Measurements from ENCODE around the gene PRSS53.

PRSS53 gene

GRCh38 chr16:31061813-31062440, 26.8 kb downstream of the PRSS53 start:
- DNase-seq (no peak), ATAC-seq (ENCODE audit: insufficient read depth, low read depth) (no peak)
- no peak overlapping the region for H2AFZ ChIP-seq (ENCODE audit: low read depth, low read length)
- H3K27me3 ChIP-seq (ENCODE audit: insufficient read depth, low read length, poor library complexity), result no peaks in the 10 kb centered on the region
- H3K4me1 ChIP-seq (ENCODE audit: insufficient read depth, low read length), result no peaks in the 10 kb centered on the region; the same call in 1 of the 2 replicates
- TF ChIP-seq EZH2 (IDR thresholded peaks at IDR 0.05; ENCODE audit: borderline replicate concordance, low read depth, low read length, severe bottlenecking), result no peak
- TF ChIP-seq CTCF (IDR thresholded peaks at IDR 0.05; ENCODE audit: borderline replicate concordance, extremely low read depth, low read length, poor library complexity, severe bottlenecking), result no peak
- H3K79me2 ChIP-seq (ENCODE audit: insufficient read depth, low read length), result peaks cover 28% of the 10 kb centered on the region
- H3K4me2 ChIP-seq (ENCODE audit: insufficient read depth, low read length), result no peak overlapping the region
- no peak overlapping the region for H3K4me3 ChIP-seq (ENCODE audit: low read depth in 1 of 2, low read length in 2 of 2)
- peaks cover 18% of the 10 kb centered on the region for H4K20me1 ChIP-seq (ENCODE audit: insufficient read depth, low read length)
- no peak overlapping the region for H3K9ac ChIP-seq (ENCODE audit: low read depth, low read length)
- H3K9me3 ChIP-seq (ENCODE audit: insufficient read depth, low read length, severe bottlenecking), result no peaks in the 10 kb centered on the region
- H3K27ac ChIP-seq (ENCODE audit: low read length), result no peak overlapping the region
- peaks cover 44% of the 10 kb centered on the region for H3K36me3 ChIP-seq (ENCODE audit: insufficient read depth, low read length)

- H3K9ac ChIP-seq (ENCODE audit: low read depth, low read length), result no peak overlapping the region
- H3K4me3 ChIP-seq (ENCODE audit: low read depth in 1 of 2, low read length in 2 of 2), result no peak overlapping the region
- peaks cover 12% of the 10 kb centered on the region for H4K20me1 ChIP-seq (ENCODE audit: insufficient read depth, low read length)
- H3K4me2 ChIP-seq (ENCODE audit: insufficient read depth, low read length), result no peak overlapping the region
- peaks cover 44% of the 10 kb centered on the region for H3K36me3 ChIP-seq (ENCODE audit: insufficient read depth, low read length)
- H3K4me1 ChIP-seq (ENCODE audit: insufficient read depth, low read length), result no peaks in the 10 kb centered on the region; the same call in 1 of the 2 replicates
- no peak for DNase-seq
- H3K27me3 ChIP-seq (ENCODE audit: insufficient read depth, low read length, poor library complexity), result no peaks in the 10 kb centered on the region
- no peaks in the 10 kb centered on the region for H3K9me3 ChIP-seq (ENCODE audit: insufficient read depth, low read length, severe bottlenecking)
- H3K27ac ChIP-seq (ENCODE audit: low read length), result no peak overlapping the region
- H2AFZ ChIP-seq (ENCODE audit: low read depth, low read length), result no peak overlapping the region
- H3K79me2 ChIP-seq (ENCODE audit: insufficient read depth, low read length), result peaks cover 22% of the 10 kb centered on the region
- TF ChIP-seq CTCF (IDR thresholded peaks at IDR 0.05; ENCODE audit: borderline replicate concordance, extremely low read depth, low read length, poor library complexity, severe bottlenecking) (no peak), EZH2 (IDR thresholded peaks at IDR 0.05; ENCODE audit: borderline replicate concordance, low read depth, low read length, severe bottlenecking) (no peak)
- no peak for ATAC-seq (ENCODE audit: insufficient read depth, low read depth)
Observed at GRCh38 chr16:31061126-31061812, 27.5 kb downstream of the PRSS53 start.

- H3K9ac ChIP-seq (ENCODE audit: low read depth, low read length), result no peak overlapping the region
- no peak overlapping the region for H3K4me3 ChIP-seq (ENCODE audit: low read depth in 1 of 2, low read length in 2 of 2)
- H3K9me3 ChIP-seq (ENCODE audit: insufficient read depth, low read length, severe bottlenecking), result no peaks in the 10 kb centered on the region
- no peak overlapping the region for H3K4me2 ChIP-seq (ENCODE audit: insufficient read depth, low read length)
- H3K36me3 ChIP-seq (ENCODE audit: insufficient read depth, low read length), result peaks cover 11% of the 10 kb centered on the region
- TF ChIP-seq EZH2 (IDR thresholded peaks at IDR 0.05; ENCODE audit: borderline replicate concordance, low read depth, low read length, severe bottlenecking), result no peak
- TF ChIP-seq CTCF (IDR thresholded peaks at IDR 0.05; ENCODE audit: borderline replicate concordance, extremely low read depth, low read length, poor library complexity, severe bottlenecking), result no peak
- H2AFZ ChIP-seq (ENCODE audit: low read depth, low read length), result no peak overlapping the region
- H3K27ac ChIP-seq (ENCODE audit: low read length), result no peak overlapping the region; the same call in 1 of the 2 replicates
- no peaks in the 10 kb centered on the region for H3K27me3 ChIP-seq (ENCODE audit: insufficient read depth, low read length, poor library complexity)
- no peaks in the 10 kb centered on the region for H3K4me1 ChIP-seq (ENCODE audit: insufficient read depth, low read length)
- ATAC-seq (ENCODE audit: insufficient read depth, low read depth), result no peak
- H3K79me2 ChIP-seq (ENCODE audit: insufficient read depth, low read length), result no peaks in the 10 kb centered on the region
- DNase-seq, result no peak
- H4K20me1 ChIP-seq (ENCODE audit: insufficient read depth, low read length), result no peaks in the 10 kb centered on the region
Observed at GRCh38 chr16:31055613-31056012, 33.1 kb downstream of the PRSS53 start.
